HL-60 (cell line): Measurements from ENCODE around the gene ANKRD60.

ENCODE experiments used
- POLR2AphosphoS5 ChIP-seq: IDR thresholded peaks from 2 replicates; pipeline ENCODE4 v1.6.1; 2012; ENCODE audit warnings: low read depth
- TF ChIP-seq, protein P1 (sequence below): IDR thresholded peaks from one replicate; pipeline ENCODE4 v1.5.1; 2011; ENCODE audit warnings: low read length, control low read depth, inconsistent platforms; ENCODE audit not compliant: insufficient read depth
- TF ChIP-seq, protein P2 (sequence below): IDR thresholded peaks from 2 replicates; pipeline ENCODE4 v1.6.1; 2012; ENCODE audit warnings: low read depth; ENCODE audit not compliant: insufficient replicate concordance

DNA sequence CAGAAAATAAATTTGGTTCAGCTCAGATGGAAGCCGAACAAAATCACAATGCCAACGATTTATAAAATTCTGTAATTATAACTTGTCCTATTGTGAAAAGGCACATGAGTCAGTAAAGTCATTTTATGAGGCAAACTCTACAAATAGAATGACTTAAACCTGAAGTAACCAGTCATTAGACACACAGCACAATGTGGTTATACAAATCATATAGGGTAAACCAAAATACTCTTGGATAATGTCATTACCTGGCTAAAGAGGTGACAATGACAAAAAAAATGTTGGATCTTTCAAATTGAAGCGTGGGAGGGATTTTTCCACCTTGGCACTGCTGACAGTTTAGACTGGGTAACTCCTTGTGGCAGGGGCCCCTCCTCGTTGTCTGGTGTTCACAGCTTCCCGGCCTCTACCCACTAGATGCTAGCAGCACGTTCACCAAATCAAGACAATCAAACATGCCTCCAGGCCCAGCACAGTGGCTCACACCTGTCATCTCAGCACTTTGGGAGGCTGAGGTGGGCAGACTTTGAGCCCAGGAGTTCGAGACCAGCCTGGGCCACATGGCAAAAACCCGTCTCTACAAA is 5.0 kb downstream of the ANKRD60 start:
- TF ChIP-seq, protein P1, sequence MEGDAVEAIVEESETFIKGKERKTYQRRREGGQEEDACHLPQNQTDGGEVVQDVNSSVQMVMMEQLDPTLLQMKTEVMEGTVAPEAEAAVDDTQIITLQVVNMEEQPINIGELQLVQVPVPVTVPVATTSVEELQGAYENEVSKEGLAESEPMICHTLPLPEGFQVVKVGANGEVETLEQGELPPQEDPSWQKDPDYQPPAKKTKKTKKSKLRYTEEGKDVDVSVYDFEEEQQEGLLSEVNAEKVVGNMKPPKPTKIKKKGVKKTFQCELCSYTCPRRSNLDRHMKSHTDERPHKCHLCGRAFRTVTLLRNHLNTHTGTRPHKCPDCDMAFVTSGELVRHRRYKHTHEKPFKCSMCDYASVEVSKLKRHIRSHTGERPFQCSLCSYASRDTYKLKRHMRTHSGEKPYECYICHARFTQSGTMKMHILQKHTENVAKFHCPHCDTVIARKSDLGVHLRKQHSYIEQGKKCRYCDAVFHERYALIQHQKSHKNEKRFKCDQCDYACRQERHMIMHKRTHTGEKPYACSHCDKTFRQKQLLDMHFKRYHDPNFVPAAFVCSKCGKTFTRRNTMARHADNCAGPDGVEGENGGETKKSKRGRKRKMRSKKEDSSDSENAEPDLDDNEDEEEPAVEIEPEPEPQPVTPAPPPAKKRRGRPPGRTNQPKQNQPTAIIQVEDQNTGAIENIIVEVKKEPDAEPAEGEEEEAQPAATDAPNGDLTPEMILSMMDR, result no peak
- TF ChIP-seq, protein P2, sequence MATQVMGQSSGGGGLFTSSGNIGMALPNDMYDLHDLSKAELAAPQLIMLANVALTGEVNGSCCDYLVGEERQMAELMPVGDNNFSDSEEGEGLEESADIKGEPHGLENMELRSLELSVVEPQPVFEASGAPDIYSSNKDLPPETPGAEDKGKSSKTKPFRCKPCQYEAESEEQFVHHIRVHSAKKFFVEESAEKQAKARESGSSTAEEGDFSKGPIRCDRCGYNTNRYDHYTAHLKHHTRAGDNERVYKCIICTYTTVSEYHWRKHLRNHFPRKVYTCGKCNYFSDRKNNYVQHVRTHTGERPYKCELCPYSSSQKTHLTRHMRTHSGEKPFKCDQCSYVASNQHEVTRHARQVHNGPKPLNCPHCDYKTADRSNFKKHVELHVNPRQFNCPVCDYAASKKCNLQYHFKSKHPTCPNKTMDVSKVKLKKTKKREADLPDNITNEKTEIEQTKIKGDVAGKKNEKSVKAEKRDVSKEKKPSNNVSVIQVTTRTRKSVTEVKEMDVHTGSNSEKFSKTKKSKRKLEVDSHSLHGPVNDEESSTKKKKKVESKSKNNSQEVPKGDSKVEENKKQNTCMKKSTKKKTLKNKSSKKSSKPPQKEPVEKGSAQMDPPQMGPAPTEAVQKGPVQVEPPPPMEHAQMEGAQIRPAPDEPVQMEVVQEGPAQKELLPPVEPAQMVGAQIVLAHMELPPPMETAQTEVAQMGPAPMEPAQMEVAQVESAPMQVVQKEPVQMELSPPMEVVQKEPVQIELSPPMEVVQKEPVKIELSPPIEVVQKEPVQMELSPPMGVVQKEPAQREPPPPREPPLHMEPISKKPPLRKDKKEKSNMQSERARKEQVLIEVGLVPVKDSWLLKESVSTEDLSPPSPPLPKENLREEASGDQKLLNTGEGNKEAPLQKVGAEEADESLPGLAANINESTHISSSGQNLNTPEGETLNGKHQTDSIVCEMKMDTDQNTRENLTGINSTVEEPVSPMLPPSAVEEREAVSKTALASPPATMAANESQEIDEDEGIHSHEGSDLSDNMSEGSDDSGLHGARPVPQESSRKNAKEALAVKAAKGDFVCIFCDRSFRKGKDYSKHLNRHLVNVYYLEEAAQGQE, result no peak
- no peak for TF ChIP-seq POLR2AphosphoS5
